ENCODE measurements around the gene PRCC.
A peak's percentile ranks its signal among the peaks of the same experiment; 100 is the strongest.

The PRCC gene

DNA sequence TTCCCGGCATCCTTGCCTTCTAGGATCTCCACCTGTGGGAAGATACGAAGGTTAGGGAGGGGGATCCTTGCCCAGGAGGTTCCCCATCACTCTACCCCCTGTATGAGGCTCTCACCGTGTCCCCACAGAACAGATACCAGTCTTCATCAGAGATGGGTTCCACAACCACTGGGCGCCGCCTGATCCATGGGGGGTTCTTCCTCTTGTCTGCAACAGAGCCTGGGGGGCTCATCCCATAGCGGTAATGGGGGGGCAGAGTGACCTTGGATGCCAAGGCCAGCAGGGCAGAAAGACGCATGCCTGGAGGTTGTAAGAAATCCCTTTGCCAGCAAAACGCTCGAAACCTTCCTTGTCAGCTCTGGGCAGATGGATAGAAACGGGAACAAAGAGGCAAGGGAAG is 28.9 kb upstream of the PRCC start:
- Histone ChIP-seq H3K27ac (ENCODE audit: low read length) (no peak overlapping the region), H3K36me3 (ENCODE audit: control insufficient read depth in 1 of 2, insufficient read depth in 2 of 2, low read length in 2 of 2) (peaks cover 25 to 51% of the 10 kb centered on the region in 2 donors), H3K4me3 (ENCODE audit: low read depth in 1 of 2, low read length in 2 of 2) (no peak overlapping the region), H3K27me3 (ENCODE audit: low read depth, low read length) (no peaks in the 10 kb centered on the region), H3K9me3 (ENCODE audit: control insufficient read depth in 1 of 2, low read length in 2 of 2) (no peaks in the 10 kb centered on the region), H3K4me1 (ENCODE audit: control insufficient read depth in 1 of 2, insufficient read depth in 2 of 2, low read length in 2 of 2) (peaks cover 7 to 15% of the 10 kb centered on the region in 2 donors)

DNA sequence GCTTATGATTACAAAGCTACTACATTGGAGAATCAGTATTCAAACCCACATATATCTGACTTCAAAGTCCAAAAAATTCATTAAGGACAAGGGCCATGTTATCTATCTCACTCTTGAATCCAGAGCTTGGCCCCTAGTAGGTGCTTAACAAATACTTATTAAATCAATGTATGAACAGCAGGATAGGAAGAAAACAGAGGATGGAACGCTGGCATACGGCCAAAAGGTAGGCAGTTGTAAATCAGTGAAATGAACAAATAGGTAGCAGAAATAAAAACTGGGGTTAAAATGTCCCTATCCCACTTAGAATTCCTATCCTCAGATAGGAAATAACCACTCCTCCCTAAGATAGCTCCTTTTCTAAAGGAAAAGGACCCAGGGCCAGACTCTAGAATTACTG is 28.4 kb upstream of the PRCC start:
- H3K9me3 ChIP-seq (ENCODE audit: control insufficient read depth in 1 of 2, low read length in 2 of 2), result no peaks in the 10 kb centered on the region
- H3K4me3 ChIP-seq (ENCODE audit: low read depth in 1 of 2, low read length in 2 of 2), result no peak overlapping the region
- H3K4me1 ChIP-seq (ENCODE audit: control insufficient read depth in 1 of 2, insufficient read depth in 2 of 2, low read length in 2 of 2), result peaks cover 7 to 15% of the 10 kb centered on the region in 2 donors
- no peaks in the 10 kb centered on the region for H3K27me3 ChIP-seq (ENCODE audit: low read depth, low read length)
- H3K36me3 ChIP-seq (ENCODE audit: control insufficient read depth in 1 of 2, insufficient read depth in 2 of 2, low read length in 2 of 2), result peaks cover 25 to 51% of the 10 kb centered on the region in 2 donors
- H3K27ac ChIP-seq (ENCODE audit: low read length), result no peak overlapping the region

DNA sequence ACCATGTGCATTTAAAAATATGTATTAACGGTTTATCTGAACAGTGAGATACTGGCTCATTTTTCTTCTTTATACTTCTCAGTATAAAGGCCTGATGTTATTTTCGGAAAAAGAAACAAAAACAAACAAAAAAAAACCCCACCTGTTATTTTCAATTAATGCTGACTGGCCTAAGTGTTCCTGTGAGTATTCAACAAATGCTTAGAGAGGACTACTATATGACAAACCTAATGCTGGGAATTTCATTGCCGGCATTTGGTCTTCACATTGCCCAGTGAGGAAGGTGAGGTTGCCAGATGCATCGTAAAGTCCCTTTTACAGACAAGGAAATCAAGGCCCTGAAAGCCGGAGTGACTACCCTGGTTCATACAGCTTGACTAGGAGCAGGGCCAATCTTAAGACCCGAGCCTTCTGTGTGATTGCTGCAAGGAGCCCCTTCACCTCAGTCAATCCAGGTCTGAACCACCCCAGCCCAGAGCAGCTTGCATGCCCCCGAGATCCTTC is 27.0 kb upstream of the PRCC start:
- Histone ChIP-seq H3K36me3 (ENCODE audit: control insufficient read depth in 1 of 2, insufficient read depth in 2 of 2, low read length in 2 of 2) (peaks cover 28 to 59% of the 10 kb centered on the region in 2 donors), H3K27me3 (ENCODE audit: low read depth, low read length) (no peaks in the 10 kb centered on the region), H3K27ac (ENCODE audit: low read length) (peak overlapping the region; percentile 90), H3K4me3 (ENCODE audit: low read depth in 1 of 2, low read length in 2 of 2) (peak overlapping the region; percentile 86 to 92), H3K9me3 (ENCODE audit: control insufficient read depth in 1 of 2, low read length in 2 of 2) (no peaks in the 10 kb centered on the region), H3K4me1 (ENCODE audit: control insufficient read depth in 1 of 2, insufficient read depth in 2 of 2, low read length in 2 of 2) (peaks cover 7 to 20% of the 10 kb centered on the region in 2 donors)

DNA sequence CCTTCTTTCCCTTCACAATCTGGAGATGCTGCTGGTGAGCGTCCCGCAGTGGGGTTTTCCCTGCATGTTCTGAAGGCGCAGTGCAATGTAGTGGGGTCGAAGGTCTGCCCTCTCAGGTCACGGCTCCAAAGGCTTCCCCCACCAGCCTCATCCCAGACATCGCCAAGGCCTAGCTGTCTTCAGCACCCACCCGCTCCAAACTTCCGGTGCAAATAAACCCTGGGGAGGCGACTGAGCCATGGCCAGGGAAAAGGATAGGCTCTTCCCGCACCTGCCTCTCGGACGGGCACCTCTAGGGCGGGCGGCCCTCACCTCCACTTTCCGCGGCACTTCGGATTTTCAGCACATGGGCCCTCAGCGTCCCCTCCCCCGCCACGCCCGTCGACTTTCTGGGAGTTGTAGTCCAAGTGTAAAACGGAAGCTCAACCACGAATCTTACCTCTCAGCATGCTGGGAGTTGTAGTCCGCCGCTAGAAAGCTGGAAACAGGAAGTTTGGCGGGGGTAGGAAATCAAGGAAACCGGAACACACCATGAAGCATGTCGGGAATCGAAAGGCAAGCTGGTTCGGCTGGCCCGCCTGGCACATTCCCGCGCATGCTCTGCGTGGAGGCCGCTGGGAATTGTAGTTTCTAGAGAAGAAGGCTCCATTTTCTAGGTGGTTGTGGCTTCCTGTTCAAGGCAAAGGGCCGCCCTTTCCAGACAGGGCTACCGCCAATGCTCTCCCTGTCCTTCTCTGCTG is 26.4 kb upstream of the PRCC start, which contains the start of gene MRPL24:
TSS of gene MRPL24 (minus strand) at position 348 of the 740 bp plus-strand sequence. CDS start 2,384 bp downstream, outside the sequence.
- peaks cover 28 to 55% of the 10 kb centered on the region in 2 donors for H3K36me3 ChIP-seq (ENCODE audit: control insufficient read depth in 1 of 2, insufficient read depth in 2 of 2, low read length in 2 of 2)
- no peaks in the 10 kb centered on the region for H3K27me3 ChIP-seq (ENCODE audit: low read depth, low read length)
- peak within 1 kb of the TSS; percentile 90 for H3K27ac ChIP-seq (ENCODE audit: low read length)
- H3K4me3 ChIP-seq (ENCODE audit: low read depth in 1 of 2, low read length in 2 of 2), result peak within 1 kb of the TSS; percentile 86 to 92
- H3K4me1 ChIP-seq (ENCODE audit: control insufficient read depth in 1 of 2, insufficient read depth in 2 of 2, low read length in 2 of 2), result peaks cover 13 to 26% of the 10 kb centered on the region in 2 donors
- H3K9me3 ChIP-seq (ENCODE audit: control insufficient read depth in 1 of 2, low read length in 2 of 2), result no peaks in the 10 kb centered on the region

DNA sequence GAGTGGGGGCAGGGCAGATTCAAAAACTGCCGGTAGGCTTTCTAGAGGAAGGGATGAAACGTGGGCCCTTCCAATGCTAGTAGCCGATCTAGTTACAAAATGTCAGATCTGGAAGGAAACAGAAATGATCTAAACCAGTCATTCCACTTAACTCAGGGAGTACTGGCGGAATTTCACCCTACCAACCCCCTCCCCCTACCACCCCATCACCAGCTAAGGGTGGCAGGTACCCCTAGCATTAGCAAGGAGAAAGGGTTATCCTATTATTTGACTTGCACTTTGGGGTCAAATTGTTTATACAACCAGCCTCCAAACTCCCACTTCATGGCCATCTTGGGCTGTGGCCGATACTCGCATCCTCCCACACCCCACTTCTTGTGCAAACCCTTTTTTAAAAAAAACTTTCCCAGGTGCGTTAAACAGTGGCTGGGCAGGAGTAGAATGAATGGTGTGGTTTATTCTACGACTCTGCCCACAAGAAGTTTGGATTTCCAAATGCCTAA is 25.8 kb upstream of the PRCC start:
- Histone ChIP-seq H3K9me3 (ENCODE audit: control insufficient read depth in 1 of 2, low read length in 2 of 2) (no peaks in the 10 kb centered on the region), H3K36me3 (ENCODE audit: control insufficient read depth in 1 of 2, insufficient read depth in 2 of 2, low read length in 2 of 2) (peaks cover 24 to 49% of the 10 kb centered on the region in 2 donors), H3K27ac (ENCODE audit: low read length) (peak overlapping the region; percentile 90), H3K4me1 (ENCODE audit: control insufficient read depth in 1 of 2, insufficient read depth in 2 of 2, low read length in 2 of 2) (peaks cover 13 to 32% of the 10 kb centered on the region in 2 donors), H3K4me3 (ENCODE audit: low read depth in 1 of 2, low read length in 2 of 2) (peak overlapping the region; percentile 64 to 92), H3K27me3 (ENCODE audit: low read depth, low read length) (no peaks in the 10 kb centered on the region)

DNA sequence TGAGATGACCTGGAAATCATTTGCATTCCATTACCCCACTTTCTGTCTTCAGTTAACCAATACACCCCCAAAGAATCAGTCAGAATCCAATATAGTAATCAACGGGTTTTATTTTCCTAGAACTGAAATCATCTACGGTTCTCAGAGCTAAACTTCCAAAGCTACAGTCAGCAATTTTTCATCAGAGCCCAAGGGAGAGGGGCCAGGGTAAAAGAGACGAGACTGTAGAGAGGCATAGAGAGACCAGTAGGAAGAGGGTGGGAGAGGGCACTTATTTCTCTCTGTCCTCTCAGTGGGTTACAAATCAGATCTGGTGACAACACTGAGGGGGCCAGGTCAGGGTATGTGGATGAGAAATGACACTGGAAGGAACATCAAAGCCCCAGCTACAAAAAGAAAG is 25.3 kb upstream of the PRCC start:
- Histone ChIP-seq H3K27me3 (ENCODE audit: low read depth, low read length) (no peaks in the 10 kb centered on the region), H3K36me3 (ENCODE audit: control insufficient read depth in 1 of 2, insufficient read depth in 2 of 2, low read length in 2 of 2) (peaks cover 24 to 48% of the 10 kb centered on the region in 2 donors), H3K27ac (ENCODE audit: low read length) (peak overlapping the region; percentile 90), H3K4me3 (ENCODE audit: low read depth in 1 of 2, low read length in 2 of 2) (peak overlapping the region in 1 of 2 donors; percentile 64), H3K9me3 (ENCODE audit: control insufficient read depth in 1 of 2, low read length in 2 of 2) (no peaks in the 10 kb centered on the region), H3K4me1 (ENCODE audit: control insufficient read depth in 1 of 2, insufficient read depth in 2 of 2, low read length in 2 of 2) (peaks cover 13 to 34% of the 10 kb centered on the region in 2 donors)

DNA sequence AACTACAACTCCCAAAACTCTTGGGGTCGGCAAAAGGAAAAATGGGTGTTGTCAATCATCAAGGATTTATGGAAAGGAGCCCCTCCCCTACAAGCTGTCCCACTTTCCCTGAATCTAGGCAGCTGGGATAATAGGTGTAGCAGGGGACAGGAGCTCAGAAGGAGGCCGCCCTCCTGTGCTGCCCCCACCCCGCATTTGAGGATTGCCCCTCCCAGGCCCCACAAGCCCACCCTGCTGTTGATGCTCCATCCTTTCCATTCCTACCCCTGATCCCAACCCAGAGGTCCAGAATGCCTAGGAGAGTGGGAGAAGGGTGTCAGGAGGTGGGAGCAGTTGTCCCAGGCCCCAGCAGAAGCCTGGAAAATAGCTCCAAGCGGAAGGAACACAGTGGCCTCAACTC is 24.5 kb upstream of the PRCC start:
- no peaks in the 10 kb centered on the region for H3K9me3 ChIP-seq (ENCODE audit: control insufficient read depth in 1 of 2, low read length in 2 of 2)
- H3K27ac ChIP-seq (ENCODE audit: low read length), result no peak overlapping the region
- no peak overlapping the region for H3K4me3 ChIP-seq (ENCODE audit: low read depth in 1 of 2, low read length in 2 of 2)
- H3K27me3 ChIP-seq (ENCODE audit: low read depth, low read length), result no peaks in the 10 kb centered on the region
- peaks cover 17 to 40% of the 10 kb centered on the region in 2 donors for H3K4me1 ChIP-seq (ENCODE audit: control insufficient read depth in 1 of 2, insufficient read depth in 2 of 2, low read length in 2 of 2)
- peaks cover 21 to 44% of the 10 kb centered on the region in 2 donors for H3K36me3 ChIP-seq (ENCODE audit: control insufficient read depth in 1 of 2, insufficient read depth in 2 of 2, low read length in 2 of 2)

DNA sequence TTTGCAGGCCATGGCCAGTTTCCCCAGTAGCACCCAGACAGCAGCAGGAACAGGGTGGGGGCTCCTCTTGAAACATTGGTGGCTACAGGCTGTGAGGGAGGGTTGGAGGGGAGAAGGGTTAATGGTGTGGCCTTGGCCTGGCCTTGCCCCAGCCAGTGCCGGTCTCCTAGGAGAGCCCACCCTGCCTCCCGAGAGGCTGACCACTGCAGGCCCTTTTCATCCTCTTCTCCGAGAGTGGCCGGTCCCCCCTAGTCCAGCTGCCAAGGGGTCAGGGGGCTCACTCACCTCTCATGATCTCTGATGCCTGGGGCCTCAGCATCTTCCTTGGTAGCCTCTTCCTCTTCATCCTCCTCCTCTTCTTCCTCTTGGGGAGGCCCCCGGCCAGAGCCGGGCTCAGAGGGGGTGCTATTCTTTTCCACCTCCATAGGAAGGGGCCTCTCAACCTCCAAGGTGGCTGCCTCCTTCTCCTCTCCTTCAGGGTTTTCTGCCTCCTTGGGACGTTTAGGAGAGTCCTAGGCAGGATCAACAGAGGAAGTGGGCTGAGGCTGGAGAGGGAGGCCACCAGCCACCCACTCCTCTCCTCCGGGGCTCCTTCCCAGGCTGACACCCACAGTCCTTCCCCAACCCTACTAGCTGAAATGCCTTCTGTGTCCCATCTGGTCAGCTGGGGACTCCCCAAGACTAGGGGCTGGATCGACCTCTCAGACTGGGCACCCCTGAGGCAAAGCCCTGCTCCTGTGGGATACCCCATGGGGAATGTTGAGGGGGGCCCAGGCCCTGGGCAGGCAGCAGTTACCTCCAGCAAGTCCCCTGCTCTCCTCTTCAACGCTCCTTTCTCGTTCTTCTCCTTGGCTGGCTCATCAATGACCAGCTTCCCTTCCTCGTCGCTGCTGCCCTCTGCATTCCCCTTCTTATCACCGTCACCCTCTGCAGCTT is 23.7 kb upstream of the PRCC start:
- peaks cover 25 to 49% of the 10 kb centered on the region in 2 donors for H3K4me1 ChIP-seq (ENCODE audit: control insufficient read depth in 1 of 2, insufficient read depth in 2 of 2, low read length in 2 of 2)
- no peaks in the 10 kb centered on the region for H3K9me3 ChIP-seq (ENCODE audit: control insufficient read depth in 1 of 2, low read length in 2 of 2)
- no peak overlapping the region for H3K27ac ChIP-seq (ENCODE audit: low read length)
- H3K36me3 ChIP-seq (ENCODE audit: control insufficient read depth in 1 of 2, insufficient read depth in 2 of 2, low read length in 2 of 2), result peaks cover 21 to 38% of the 10 kb centered on the region in 2 donors
- no peaks in the 10 kb centered on the region for H3K27me3 ChIP-seq (ENCODE audit: low read depth, low read length)
- H3K4me3 ChIP-seq (ENCODE audit: low read depth in 1 of 2, low read length in 2 of 2), result no peak overlapping the region

DNA sequence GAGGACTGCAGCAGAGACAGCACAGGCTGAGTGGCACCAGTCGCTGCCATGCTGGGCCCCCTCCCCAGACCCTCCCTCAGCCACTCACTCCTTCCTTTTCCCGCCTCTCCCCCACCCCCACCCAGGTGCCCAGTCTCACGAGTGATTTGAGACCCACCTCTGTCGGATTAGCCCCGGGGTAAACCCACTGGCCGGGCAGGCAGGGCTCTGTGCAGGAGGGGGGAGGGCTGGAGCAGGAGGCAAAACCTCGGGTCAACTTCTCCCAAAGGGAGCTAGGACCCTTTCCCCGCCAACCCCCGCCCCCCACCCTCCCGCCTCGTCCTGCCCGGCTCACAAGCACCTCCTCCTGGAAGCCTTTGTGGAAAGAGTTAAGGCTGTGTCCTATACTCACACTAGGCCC is 23.0 kb upstream of the PRCC start:
- Histone ChIP-seq H3K4me1 (ENCODE audit: control insufficient read depth in 1 of 2, insufficient read depth in 2 of 2, low read length in 2 of 2) (peaks cover 32 to 56% of the 10 kb centered on the region in 2 donors), H3K36me3 (ENCODE audit: control insufficient read depth in 1 of 2, insufficient read depth in 2 of 2, low read length in 2 of 2) (peaks cover 21 to 43% of the 10 kb centered on the region in 2 donors), H3K9me3 (ENCODE audit: control insufficient read depth in 1 of 2, low read length in 2 of 2) (no peaks in the 10 kb centered on the region), H3K27ac (ENCODE audit: low read length) (no peak overlapping the region), H3K27me3 (ENCODE audit: low read depth, low read length) (no peaks in the 10 kb centered on the region), H3K4me3 (ENCODE audit: low read depth in 1 of 2, low read length in 2 of 2) (no peak overlapping the region)

DNA sequence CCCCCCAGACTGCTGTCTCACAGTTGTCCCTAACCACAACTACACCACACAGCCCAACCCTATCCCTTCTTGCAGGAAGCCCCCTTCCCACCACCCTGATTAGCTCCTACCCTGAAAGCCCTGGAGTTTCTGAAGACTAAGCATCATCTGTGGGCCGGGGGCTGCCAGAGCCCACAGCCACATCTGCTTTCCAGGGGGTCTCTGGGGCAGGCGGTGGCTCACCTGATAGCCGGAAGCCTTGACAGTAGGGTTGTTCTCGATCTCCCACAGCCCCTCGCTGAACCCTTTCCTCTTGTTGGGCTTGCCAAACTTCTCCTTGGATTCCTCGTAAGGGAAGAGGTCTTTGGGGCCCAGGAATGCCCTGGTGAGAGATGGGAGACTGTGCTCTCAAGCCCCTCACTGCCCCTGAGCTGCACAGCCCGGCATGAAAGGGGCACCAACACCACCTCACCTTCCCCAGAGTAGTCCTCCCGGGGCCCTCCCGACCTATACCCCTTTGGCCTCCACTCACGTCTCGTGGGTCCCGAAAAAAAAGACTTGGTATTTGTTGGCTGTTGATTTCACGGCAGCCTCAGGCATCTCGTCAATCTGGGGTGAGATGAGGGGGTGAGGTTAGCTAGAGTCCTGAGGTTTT is 22.4 kb upstream of the PRCC start:
- Histone ChIP-seq H3K36me3 (ENCODE audit: control insufficient read depth in 1 of 2, insufficient read depth in 2 of 2, low read length in 2 of 2) (peaks cover 21 to 44% of the 10 kb centered on the region in 2 donors), H3K4me1 (ENCODE audit: control insufficient read depth in 1 of 2, insufficient read depth in 2 of 2, low read length in 2 of 2) (peaks cover 38 to 61% of the 10 kb centered on the region in 2 donors), H3K9me3 (ENCODE audit: control insufficient read depth in 1 of 2, low read length in 2 of 2) (no peaks in the 10 kb centered on the region), H3K27me3 (ENCODE audit: low read depth, low read length) (no peaks in the 10 kb centered on the region), H3K4me3 (ENCODE audit: low read depth in 1 of 2, low read length in 2 of 2) (no peak overlapping the region), H3K27ac (ENCODE audit: low read length) (no peak overlapping the region)
